SK-MEL-5 (cell line): ENCODE measurements around the gene NRXN3. TPM values are rescaled to one million over a fixed set of nuclear protein-coding genes. Genes with fewer than 3 reads are reported as not detected.

Experiments used
- DNase-seq: peaks from one replicate; pipeline ENCODE4 v3.0.0-alpha.2; 2016; ENCODE audit warnings: low read depth, low spot score
- in situ Hi-C: cut with HindIII; loops from 2 replicates; pipeline ENCODE4 v1.10.0; 2016; ENCODE audit warnings: low sequenced_read_pairs, high pct_unique_total_duplicates, low pct_unique_long_range_greater_than_20kb
- total RNA-seq: library from RNA; depleted of rRNA; stranded (reverse); fragments of >200 nt; shearing (Covaris generic); gene quantifications from 2 replicates; pipeline ENCODE4 v1.2.3, GENCODE V29; 2014

Gene NRXN3
- total RNA-seq, 1 experiment from 2014 or later = 0.03 TPM

- in situ Hi-C loops = no loop called here
- no peak for DNase-seq
These were observed 1659.4 kb downstream of the NRXN3 start for GRCh38 chr14:79829405-79830166.

DNA sequence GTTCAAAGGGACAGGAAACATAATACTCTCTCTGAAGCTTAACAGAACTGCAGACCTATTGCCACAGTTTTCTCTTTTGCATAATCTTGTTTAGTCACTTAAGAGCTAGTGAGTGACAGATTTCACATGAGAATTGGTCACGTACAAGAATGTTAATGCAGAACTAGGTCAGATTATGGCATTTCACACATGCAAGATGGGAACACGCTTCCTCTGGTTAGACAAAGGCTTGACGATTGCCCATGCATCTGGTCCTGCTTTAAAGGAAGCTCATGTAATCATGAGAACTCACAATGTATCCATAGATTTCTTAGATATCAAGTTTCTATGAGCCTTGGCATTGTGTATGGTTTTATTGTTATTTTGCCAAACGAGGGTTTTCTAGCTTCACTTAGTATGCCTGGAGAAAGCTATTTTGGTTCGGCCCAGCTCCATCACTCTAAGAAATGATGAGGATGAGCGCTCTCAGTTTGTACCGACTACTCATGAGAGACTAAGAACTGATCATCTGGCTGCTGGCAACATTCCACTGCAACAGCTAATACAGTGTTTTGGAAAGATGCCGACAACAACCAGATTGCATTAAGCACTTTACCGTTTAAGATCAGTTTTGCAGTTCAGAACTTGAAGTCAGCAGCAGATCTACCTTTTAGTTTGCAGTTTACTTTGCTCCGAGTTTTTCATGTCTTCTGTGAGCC lies 1661.2 kb downstream of the NRXN3 start:
- no peak for DNase-seq
- in situ Hi-C loops = no loop called here

DNA sequence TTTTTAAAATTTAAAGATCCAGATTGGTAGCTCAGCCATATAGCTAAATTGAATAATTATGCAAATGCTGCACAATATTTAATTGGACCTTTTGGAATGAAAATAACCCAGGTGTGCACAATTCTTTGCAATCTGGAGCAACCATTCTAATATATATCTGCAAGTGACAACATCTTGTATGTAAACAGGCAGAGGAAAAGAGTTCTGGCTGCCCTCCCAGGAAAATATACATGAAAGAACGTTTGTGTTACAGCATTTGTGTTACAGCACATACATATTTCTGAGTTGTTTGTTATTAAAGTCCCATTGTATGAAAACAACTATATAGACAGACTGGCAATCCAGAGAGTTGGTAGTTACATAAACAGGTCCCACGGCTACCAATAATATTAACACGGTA lies 1663.6 kb downstream of the NRXN3 start:
- no peak for DNase-seq
- in situ Hi-C loops = no loop called here

- in situ Hi-C loops = no loop called here
- DNase-seq = no peak
These were observed 1664.7 kb downstream of the NRXN3 start for GRCh38 chr14:79834868-79835267.

DNA sequence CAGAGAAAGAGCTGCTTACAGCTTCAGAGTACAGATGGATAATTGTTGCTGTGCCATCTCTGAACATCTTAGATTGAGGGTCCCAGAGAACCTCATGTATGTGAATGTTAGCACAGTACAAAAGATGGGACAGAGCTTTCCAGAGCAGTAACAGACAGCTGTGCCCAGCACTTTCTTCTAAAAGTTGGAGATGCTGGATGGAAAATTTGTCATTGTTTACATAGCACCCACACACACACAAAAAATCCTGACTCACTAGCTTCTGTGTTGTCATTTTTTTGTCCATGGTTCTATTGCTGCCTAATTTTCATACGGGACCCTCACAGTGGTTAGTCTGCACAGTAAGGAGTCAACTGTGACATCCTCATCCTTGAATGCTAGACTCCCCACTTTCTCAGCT lies 1666.4 kb downstream of the NRXN3 start:
- DNase-seq = no peak
- in situ Hi-C loops = no loop called here

DNA sequence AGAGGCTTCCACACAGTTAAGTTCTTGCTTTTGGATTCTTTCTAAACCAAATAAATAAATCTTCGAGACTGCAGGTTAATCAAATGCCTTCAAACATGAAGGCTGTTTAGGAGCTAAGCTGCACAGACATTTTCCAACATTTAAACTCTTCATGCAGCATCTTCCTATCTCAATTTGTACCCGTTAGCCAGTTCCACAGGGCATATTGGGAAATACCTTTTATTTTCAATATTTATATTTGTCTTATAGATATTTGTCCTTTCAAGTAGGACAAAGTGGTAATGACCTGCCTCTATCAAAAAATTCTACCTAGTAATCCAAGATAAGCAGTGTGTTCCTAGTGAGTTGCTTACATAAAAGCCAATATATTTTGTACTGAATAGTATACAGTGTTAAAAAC lies 1667.5 kb downstream of the NRXN3 start:
- in situ Hi-C loops = no loop called here

GRCh38 chr14:79840103-79840502 lies 1669.9 kb downstream of the NRXN3 start:
- in situ Hi-C loops = no loop called here
- DNase-seq = no peak

More for the DNA sequence above, 1667.5 kb downstream of the NRXN3 start:
- no peak for DNase-seq

- no peak for DNase-seq
- in situ Hi-C loops = no loop called here
These were observed 1670.7 kb downstream of the NRXN3 start for GRCh38 chr14:79840831-79841230.

DNA sequence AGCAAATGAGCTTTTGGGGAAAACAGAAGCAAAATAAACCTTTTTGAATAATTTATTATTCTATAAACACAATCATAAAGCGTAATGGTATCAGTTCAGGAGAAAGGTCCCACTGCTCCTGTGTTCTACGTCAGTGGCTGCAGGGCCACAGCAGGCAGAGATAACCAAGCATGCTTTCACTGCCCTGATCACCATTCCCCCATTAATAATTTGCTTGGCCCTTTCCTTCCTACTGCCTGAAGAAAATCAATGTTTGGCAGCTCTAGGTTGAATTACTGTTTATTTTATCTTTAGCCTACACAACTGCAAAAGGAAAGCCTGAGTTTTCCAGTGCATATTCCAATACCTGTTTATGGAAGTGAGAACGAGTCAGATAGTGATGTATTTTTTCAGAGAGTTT lies 1671.3 kb downstream of the NRXN3 start:
- DNase-seq = no peak
- in situ Hi-C loops = no loop called here

GRCh38 chr14:79842270-79842669 lies 1672.1 kb downstream of the NRXN3 start:
- in situ Hi-C loops = no loop called here
- no peak for DNase-seq

GRCh38 chr14:79852950-79853744 lies 1683.0 kb downstream of the NRXN3 start:
- in situ Hi-C loops = no loop called here
- no peak for DNase-seq

DNA sequence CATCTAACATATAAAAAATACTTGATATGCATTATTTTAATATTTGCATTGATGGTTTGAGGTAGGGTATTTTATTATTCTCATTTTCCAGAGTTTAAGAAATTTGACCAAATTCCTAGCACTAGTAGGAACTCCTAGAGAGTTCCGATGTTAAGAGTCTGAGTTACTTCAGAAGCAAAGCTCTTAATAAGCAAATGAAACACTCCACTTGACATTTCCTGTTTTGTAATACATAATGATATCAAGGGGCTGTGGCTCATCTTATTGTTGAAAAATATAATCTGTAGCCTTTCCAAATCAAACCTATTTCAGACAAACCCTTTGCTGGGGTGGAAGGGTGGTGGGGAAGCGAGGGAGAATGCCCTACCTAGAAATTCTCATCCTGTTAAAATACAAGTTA lies 1685.6 kb downstream of the NRXN3 start:
- in situ Hi-C loops = no loop called here
- no peak for DNase-seq

GRCh38 chr14:79856381-79856780 lies 1686.2 kb downstream of the NRXN3 start:
- no peak for DNase-seq

GRCh38 chr14:79861111-79861510 lies 1690.9 kb downstream of the NRXN3 start:
- DNase-seq = peak; percentile 41
- in situ Hi-C loops = no loop called here

More at GRCh38 chr14:79856381-79856780, 1686.2 kb downstream of the NRXN3 start:
- in situ Hi-C loops = no loop called here

- in situ Hi-C loops = no loop called here
- DNase-seq = no peak
These were observed 1691.9 kb downstream of the NRXN3 start for GRCh38 chr14:79862045-79862444.

DNA sequence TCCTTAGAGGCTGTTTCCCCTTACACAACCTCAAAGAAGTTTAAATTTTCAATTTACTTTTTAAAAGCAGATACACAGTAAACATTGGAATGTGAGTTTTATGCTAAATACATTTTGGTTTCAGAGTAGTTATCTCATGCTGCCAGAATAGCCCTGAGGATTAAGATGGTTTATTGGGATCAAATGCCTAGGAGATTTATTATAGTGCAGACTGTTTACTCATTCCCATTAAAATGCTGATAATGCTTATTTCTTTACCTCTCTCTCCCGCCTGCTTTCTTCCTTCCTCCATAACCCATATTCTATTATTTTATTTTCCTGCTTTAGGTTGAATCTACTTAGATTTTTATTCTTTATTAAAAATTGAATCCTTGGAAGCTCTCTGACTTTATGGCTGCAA lies 1701.0 kb downstream of the NRXN3 start:
- in situ Hi-C loops = no loop called here
- DNase-seq = no peak

- in situ Hi-C loops = no loop called here
- DNase-seq = no peak
These were observed 1708.1 kb downstream of the NRXN3 start for GRCh38 chr14:79878229-79878628.

- DNase-seq = no peak
- in situ Hi-C loops = no loop called here
These were observed 1708.6 kb downstream of the NRXN3 start for GRCh38 chr14:79878785-79879184.
